Skin of body (tissue), 2 donors: ENCODE data around the gene IQGAP1. TPM values are rescaled to one million over a fixed set of nuclear protein-coding genes. Genes with fewer than 3 reads are reported as not detected.

Experiments used
- DNase-seq: peaks from one replicate; lab custom pipeline; 2025; lab: John Stamatoyannopoulos, UW
- total RNA-seq: library from RNA; depleted of rRNA; stranded (reverse); fragments of >200 nt; gene quantifications from one replicate; pipeline ENCODE4 v1.2.3, GENCODE V29; 2014

The IQGAP1 gene
- total RNA-seq, 1 donor from 2014 or later, result 224 TPM

GRCh38 chr15:90365414-90366055 is 22.5 kb upstream of the IQGAP1 start:
- no peak for DNase-seq

GRCh38 chr15:90367576-90367975 is 20.5 kb upstream of the IQGAP1 start:
- peak; percentile 41 for DNase-seq

GRCh38 chr15:90375071-90375470 is 13.0 kb upstream of the IQGAP1 start:
- no peak for DNase-seq

- no peak for DNase-seq
Observed at GRCh38 chr15:90376789-90377188, 11.3 kb upstream of the IQGAP1 start.

- DNase-seq, result no peak
Observed at GRCh38 chr15:90379263-90379662, 8.8 kb upstream of the IQGAP1 start.

GRCh38 chr15:90381515-90381914 is 6.5 kb upstream of the IQGAP1 start:
- no peak for DNase-seq

GRCh38 chr15:90382320-90382719 is 5.7 kb upstream of the IQGAP1 start:
- no peak for DNase-seq

- DNase-seq, result peak; percentile 49
Observed at GRCh38 chr15:90386221-90386620, 1.8 kb upstream of the IQGAP1 start.

- DNase-seq, result no peak
Observed at GRCh38 chr15:90388462-90389380, 679 bp downstream of the IQGAP1 start.

GRCh38 chr15:90389513-90389912 is 1.5 kb downstream of the IQGAP1 start:
- DNase-seq, result no peak

- DNase-seq, result no peak
Observed at GRCh38 chr15:90393040-90393439, 5.0 kb downstream of the IQGAP1 start.

- DNase-seq, result no peak
Observed at GRCh38 chr15:90394074-90394473, 6.0 kb downstream of the IQGAP1 start.

- no peak for DNase-seq
Observed at GRCh38 chr15:90394748-90395442, 6.9 kb downstream of the IQGAP1 start.

- DNase-seq, result no peak
Observed at GRCh38 chr15:90396321-90396720, 8.3 kb downstream of the IQGAP1 start.

GRCh38 chr15:90400005-90400758 is 12.1 kb downstream of the IQGAP1 start:
- no peak for DNase-seq

- DNase-seq, result peak; percentile 95
Observed at GRCh38 chr15:90400759-90401314, 12.8 kb downstream of the IQGAP1 start.

GRCh38 chr15:90401495-90401894 is 13.5 kb downstream of the IQGAP1 start:
- no peak for DNase-seq

GRCh38 chr15:90402223-90402622 is 14.2 kb downstream of the IQGAP1 start:
- DNase-seq, result peak; percentile 78

GRCh38 chr15:90402767-90403166 is 14.7 kb downstream of the IQGAP1 start:
- DNase-seq, result no peak

GRCh38 chr15:90405055-90405607 is 17.1 kb downstream of the IQGAP1 start:
- DNase-seq, result no peak

GRCh38 chr15:90407336-90407735 is 19.3 kb downstream of the IQGAP1 start:
- no peak for DNase-seq
